Stimulated activated CD4-positive, alpha-beta T cell treated with anti-CD3 and anti-CD28 coated beads, Interleukin-4, amount 100 ng/mL, for 1 hour (primary cell): Measurements from ENCODE around the gene PCBP1.
"Not testable (repeated sequence)": the region's sequence is repeated elsewhere in the genome, so short reads cannot be mapped to it uniquely, and the experiment has no call there.

Experiments
- DNase-seq: peaks from one replicate; pipeline ENCODE4 v3.0.0-alpha.2; 2020

The PCBP1 gene

GRCh38 chr2:70128005-70128404 is 40.7 kb downstream of the PCBP1 start:
- no peak for DNase-seq

DNA sequence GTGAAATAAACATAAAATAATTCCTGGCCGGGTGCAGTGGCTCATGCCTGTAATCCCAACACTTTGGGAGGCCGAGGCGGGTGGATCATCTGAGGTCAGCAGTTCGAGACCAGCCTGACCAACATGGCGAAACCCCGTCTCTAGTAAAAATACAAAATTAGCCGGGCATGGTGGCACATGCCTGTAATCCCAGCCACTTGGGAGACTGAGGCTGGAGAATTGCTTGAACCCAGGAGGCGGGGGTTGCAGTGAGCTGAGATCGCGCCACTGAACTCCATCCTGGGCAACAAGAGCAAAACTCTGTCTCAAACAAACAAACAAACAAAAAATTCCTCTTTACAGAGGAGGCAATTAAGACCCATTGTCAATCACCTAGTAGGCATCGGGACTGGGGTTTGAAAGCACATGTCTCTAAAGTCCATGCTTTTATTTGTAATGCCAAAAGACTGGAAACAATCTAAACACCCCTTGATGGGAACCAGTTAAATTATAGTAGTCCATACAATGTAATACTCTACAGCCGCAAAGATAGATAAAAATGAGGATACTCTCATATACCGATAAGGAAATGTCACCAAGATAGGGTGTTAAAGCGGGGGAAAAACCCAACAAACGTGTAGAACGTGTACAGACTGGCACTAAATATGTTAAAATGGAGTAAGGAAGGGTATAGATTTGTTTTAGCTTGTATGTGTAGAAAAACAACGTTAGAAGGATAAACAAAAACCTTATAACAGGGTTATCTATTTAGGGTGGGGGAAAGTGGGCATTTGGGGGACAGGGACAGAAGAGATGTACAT is 44.3 kb downstream of the PCBP1 start:
- not testable (repeated sequence) for DNase-seq

- no peak for DNase-seq
These were observed 45.2 kb downstream of the PCBP1 start for GRCh38 chr2:70132244-70133126.

DNA sequence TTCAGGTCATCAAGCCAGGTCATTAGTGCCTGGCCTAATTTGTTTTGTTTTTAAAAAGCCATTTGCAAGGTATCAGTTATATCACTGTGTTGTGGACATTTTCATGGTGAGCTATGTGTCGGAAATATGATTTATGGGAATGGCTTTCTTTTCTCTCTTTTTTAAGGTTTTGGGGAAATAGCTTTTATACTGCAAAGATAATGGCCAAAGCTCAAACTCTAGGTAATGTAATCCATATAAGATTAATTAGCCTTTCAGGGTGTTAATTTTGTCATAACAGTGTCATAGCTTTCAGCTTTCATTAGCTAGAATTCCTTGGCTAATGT is 45.8 kb downstream of the PCBP1 start:
- no peak for DNase-seq

- no peak for DNase-seq
These were observed 46.4 kb downstream of the PCBP1 start for GRCh38 chr2:70133491-70134322.

GRCh38 chr2:70134323-70134983 is 47.2 kb downstream of the PCBP1 start:
- DNase-seq: not testable (repeated sequence)
